ENCODE data around the gene DRGX. TPM values are rescaled to one million over a fixed set of nuclear protein-coding genes. Genes with fewer than 3 reads are reported as not detected.

DRGX gene
- polyA plus RNA-seq, 1 donor from 2014 or later: not detected

DNA sequence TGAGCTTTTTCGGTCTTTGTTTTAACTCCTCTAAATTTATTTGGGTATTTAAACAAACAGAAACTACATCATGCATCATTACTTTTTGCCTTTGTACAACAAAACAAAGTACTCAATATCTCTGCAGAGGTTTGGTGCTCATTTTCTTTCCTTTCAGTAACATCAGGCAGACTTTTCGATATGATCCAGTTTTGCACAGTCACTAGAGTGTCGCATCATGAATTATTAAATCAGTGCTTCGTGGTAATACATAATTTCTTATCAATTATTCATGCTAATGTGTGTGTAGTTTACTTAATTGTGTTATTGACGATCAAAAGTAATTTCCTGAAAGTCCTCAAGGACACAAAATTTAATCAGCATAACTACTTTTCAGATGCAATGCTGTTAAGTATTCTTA, 31.8 kb downstream of the DRGX start:
- H3F3A ChIP-seq (ENCODE audit: insufficient read depth, low read length, poor library complexity, severe bottlenecking): no peaks in the 10 kb centered on the region
- no peaks in the 10 kb centered on the region for H4K20me1 ChIP-seq (ENCODE audit: insufficient read depth)
- H3K4me3 ChIP-seq (ENCODE audit: low read length): no peak overlapping the region
- H3K9me2 ChIP-seq (ENCODE audit: insufficient read depth, low read length): no peaks in the 10 kb centered on the region
- no peak overlapping the region for H3K27ac ChIP-seq (ENCODE audit: low read length)
- no peak overlapping the region for H3K9ac ChIP-seq (ENCODE audit: low read length)
- no peaks in the 10 kb centered on the region for H3K79me2 ChIP-seq (replicated peaks; ENCODE audit: insufficient read depth, low read length)
- TF ChIP-seq MXI1 (conservative IDR thresholded peaks at IDR 0.05; ENCODE audit: poor library complexity, severe bottlenecking) (no peak), RAD21 (conservative IDR thresholded peaks at IDR 0.05) (no peak), TAF1 (IDR thresholded peaks at IDR 0.05; ENCODE audit: low read depth) (no peak), EZH2 (IDR thresholded peaks at IDR 0.05; ENCODE audit: borderline replicate concordance, insufficient read depth, low read length, poor library complexity, severe bottlenecking) (no peak), SMC3 (conservative IDR thresholded peaks at IDR 0.05; ENCODE audit: poor library complexity) (no peak), POLR2AphosphoS5 (IDR thresholded peaks at IDR 0.05) (no peak)
- H2AFZ ChIP-seq (ENCODE audit: low read depth, low read length): no peak overlapping the region
- no peaks in the 10 kb centered on the region for H3K9me3 ChIP-seq (ENCODE audit: low read length)
- no peaks in the 10 kb centered on the region for H3K27me3 ChIP-seq (ENCODE audit: insufficient read depth, low read depth, low read length)
- no peaks in the 10 kb centered on the region for H3K36me3 ChIP-seq (ENCODE audit: insufficient read depth, low read length)
- H3K4me2 ChIP-seq (ENCODE audit: low read length): no peak overlapping the region

DNA sequence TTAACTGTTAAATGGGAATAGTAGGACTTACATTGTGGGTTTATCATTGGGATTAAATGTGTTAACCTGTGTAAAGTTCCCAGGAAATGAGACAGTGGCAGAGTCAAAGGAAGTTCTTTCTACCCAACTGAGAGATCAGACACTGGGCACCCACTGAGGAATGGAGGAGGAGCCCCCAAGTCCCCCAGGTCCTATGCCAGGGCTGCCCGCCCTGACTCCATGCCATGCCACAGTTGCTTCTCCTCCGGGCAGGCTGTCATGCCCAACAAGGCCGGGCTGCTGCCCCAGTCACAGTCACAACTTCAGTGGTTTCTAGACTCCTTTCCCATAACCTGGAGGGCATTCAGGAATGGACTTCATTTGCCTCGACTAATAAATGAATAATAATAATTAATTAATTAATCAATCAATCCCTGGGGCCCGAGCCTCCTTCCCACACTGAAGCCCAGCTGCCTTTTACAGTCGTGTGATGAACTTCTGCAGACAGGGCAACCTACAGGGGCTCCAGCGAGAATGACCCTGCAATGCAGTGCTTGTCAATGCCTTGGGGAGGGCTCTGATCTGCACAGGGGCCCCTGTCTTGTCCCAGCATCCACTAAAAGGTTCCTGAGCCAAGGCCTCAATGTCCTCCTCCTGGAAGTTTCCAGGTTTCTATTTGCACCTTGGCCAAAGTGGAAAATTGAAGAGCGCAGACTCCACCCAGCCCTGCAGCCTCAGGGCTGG, 32.4 kb downstream of the DRGX start:
- no peaks in the 10 kb centered on the region for H4K20me1 ChIP-seq (ENCODE audit: insufficient read depth)
- no peak overlapping the region for H3K4me2 ChIP-seq (ENCODE audit: low read length)
- no peaks in the 10 kb centered on the region for H3K9me3 ChIP-seq (ENCODE audit: low read length)
- H3K9ac ChIP-seq (ENCODE audit: low read length): no peak overlapping the region
- no peak overlapping the region for H3K27ac ChIP-seq (ENCODE audit: low read length)
- no peaks in the 10 kb centered on the region for H3K27me3 ChIP-seq (ENCODE audit: insufficient read depth, low read depth, low read length)
- no peak overlapping the region for H2AFZ ChIP-seq (ENCODE audit: low read depth, low read length)
- H3K79me2 ChIP-seq (replicated peaks; ENCODE audit: insufficient read depth, low read length): no peaks in the 10 kb centered on the region
- no peaks in the 10 kb centered on the region for H3K9me2 ChIP-seq (ENCODE audit: insufficient read depth, low read length)
- no peaks in the 10 kb centered on the region for H3F3A ChIP-seq (ENCODE audit: insufficient read depth, low read length, poor library complexity, severe bottlenecking)
- no peak overlapping the region for H3K4me3 ChIP-seq (ENCODE audit: low read length)
- H3K36me3 ChIP-seq (ENCODE audit: insufficient read depth, low read length): no peaks in the 10 kb centered on the region
- TF ChIP-seq, protein P1, sequence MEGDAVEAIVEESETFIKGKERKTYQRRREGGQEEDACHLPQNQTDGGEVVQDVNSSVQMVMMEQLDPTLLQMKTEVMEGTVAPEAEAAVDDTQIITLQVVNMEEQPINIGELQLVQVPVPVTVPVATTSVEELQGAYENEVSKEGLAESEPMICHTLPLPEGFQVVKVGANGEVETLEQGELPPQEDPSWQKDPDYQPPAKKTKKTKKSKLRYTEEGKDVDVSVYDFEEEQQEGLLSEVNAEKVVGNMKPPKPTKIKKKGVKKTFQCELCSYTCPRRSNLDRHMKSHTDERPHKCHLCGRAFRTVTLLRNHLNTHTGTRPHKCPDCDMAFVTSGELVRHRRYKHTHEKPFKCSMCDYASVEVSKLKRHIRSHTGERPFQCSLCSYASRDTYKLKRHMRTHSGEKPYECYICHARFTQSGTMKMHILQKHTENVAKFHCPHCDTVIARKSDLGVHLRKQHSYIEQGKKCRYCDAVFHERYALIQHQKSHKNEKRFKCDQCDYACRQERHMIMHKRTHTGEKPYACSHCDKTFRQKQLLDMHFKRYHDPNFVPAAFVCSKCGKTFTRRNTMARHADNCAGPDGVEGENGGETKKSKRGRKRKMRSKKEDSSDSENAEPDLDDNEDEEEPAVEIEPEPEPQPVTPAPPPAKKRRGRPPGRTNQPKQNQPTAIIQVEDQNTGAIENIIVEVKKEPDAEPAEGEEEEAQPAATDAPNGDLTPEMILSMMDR (IDR thresholded peaks at IDR 0.05; ENCODE audit: poor library complexity, severe bottlenecking): no peak
- TF ChIP-seq TAF1 (IDR thresholded peaks at IDR 0.05; ENCODE audit: low read depth) (no peak), RAD21 (conservative IDR thresholded peaks at IDR 0.05) (no peak), SMC3 (conservative IDR thresholded peaks at IDR 0.05; ENCODE audit: poor library complexity) (no peak), EZH2 (IDR thresholded peaks at IDR 0.05; ENCODE audit: borderline replicate concordance, insufficient read depth, low read length, poor library complexity, severe bottlenecking) (no peak), EP300 (conservative IDR thresholded peaks at IDR 0.05; ENCODE audit: poor library complexity, severe bottlenecking) (no peak), POLR2AphosphoS5 (IDR thresholded peaks at IDR 0.05) (no peak), MXI1 (conservative IDR thresholded peaks at IDR 0.05; ENCODE audit: poor library complexity, severe bottlenecking) (no peak)
- TF ChIP-seq, protein P2, sequence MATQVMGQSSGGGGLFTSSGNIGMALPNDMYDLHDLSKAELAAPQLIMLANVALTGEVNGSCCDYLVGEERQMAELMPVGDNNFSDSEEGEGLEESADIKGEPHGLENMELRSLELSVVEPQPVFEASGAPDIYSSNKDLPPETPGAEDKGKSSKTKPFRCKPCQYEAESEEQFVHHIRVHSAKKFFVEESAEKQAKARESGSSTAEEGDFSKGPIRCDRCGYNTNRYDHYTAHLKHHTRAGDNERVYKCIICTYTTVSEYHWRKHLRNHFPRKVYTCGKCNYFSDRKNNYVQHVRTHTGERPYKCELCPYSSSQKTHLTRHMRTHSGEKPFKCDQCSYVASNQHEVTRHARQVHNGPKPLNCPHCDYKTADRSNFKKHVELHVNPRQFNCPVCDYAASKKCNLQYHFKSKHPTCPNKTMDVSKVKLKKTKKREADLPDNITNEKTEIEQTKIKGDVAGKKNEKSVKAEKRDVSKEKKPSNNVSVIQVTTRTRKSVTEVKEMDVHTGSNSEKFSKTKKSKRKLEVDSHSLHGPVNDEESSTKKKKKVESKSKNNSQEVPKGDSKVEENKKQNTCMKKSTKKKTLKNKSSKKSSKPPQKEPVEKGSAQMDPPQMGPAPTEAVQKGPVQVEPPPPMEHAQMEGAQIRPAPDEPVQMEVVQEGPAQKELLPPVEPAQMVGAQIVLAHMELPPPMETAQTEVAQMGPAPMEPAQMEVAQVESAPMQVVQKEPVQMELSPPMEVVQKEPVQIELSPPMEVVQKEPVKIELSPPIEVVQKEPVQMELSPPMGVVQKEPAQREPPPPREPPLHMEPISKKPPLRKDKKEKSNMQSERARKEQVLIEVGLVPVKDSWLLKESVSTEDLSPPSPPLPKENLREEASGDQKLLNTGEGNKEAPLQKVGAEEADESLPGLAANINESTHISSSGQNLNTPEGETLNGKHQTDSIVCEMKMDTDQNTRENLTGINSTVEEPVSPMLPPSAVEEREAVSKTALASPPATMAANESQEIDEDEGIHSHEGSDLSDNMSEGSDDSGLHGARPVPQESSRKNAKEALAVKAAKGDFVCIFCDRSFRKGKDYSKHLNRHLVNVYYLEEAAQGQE (IDR thresholded peaks at IDR 0.05; ENCODE audit: borderline replicate concordance): no peak
